Gastroesophageal sphincter (tissue), 4 donors: ENCODE results near the gene RRBP1. TPM values are rescaled to one million over a fixed set of nuclear protein-coding genes. Genes with fewer than 3 reads are reported as not detected.

Source experiments
- ATAC-seq: fragments of 150-250 bp; one replicate; pipeline ENCODE4 v1.9.1; 2016; ENCODE audit warnings: mild to moderate bottlenecking, moderate library complexity
- H3K27ac ChIP-seq, 4 donors: fragments of 200-600 bp; sonication (generic) in 3 of 4; 1 replicate in 3 of 4; 2 replicates in 1 of 4; pipeline ENCODE4 v1.5.1; 2016 to 2019
- H3K27me3 ChIP-seq: fragments of 200-600 bp; sonication (generic); one replicate; pipeline ENCODE4 v1.5.1; 2019
- H3K36me3 ChIP-seq, 2 donors: fragments of 200-600 bp; sonication (generic); one replicate each; pipeline ENCODE4 v1.5.1; 2019; ENCODE audit warnings: control low read depth in 1 of 2
- H3K4me1 ChIP-seq, 3 donors: fragments of 200-600 bp; sonication (generic); 1 replicate in 2 of 3; 2 replicates in 1 of 3; pipeline ENCODE4 v1.5.1; 2016 to 2019; ENCODE audit warnings: control low read depth in 2 of 3
- H3K4me3 ChIP-seq, 2 donors: fragments of 200-600 bp; sonication (generic); one replicate each; pipeline ENCODE4 v1.5.1; 2019; ENCODE audit warnings: mild to moderate bottlenecking in 1 of 2, moderate library complexity in 1 of 2
- H3K9me3 ChIP-seq, 3 donors: fragments of 200-600 bp; sonication (generic); one replicate each; pipeline ENCODE4 v1.5.1; 2017 to 2019; ENCODE audit warnings: control low read depth in 2 of 3
- EP300 ChIP-seq: sonication (generic); formaldehyde crosslinking; IDR thresholded peaks from one replicate; pipeline ENCODE4 v1.6.1; 2017; ENCODE audit warnings: antibody characterized with exemption, mild to moderate bottlenecking
- POLR2A ChIP-seq, 2 donors: fragments of 450-650 bp; IDR thresholded peaks; one replicate each; pipeline ENCODE4 v1.6.1; 2017; ENCODE audit warnings: antibody characterized with exemption in 2 of 2, mild to moderate bottlenecking in 2 of 2, moderate library complexity in 1 of 2
- POLR2AphosphoS5 ChIP-seq: sonication (generic); formaldehyde crosslinking; IDR thresholded peaks from one replicate; pipeline ENCODE4 v1.6.1; 2017; ENCODE audit warnings: antibody characterized with exemption
- WGBS, 2 donors: methylation state at CpG; one replicate each; pipeline ENCODE4 v1.1.5; 2018; ENCODE audit warnings: low coverage in 1 of 2; 5-methylcytosine and 5-hydroxymethylcytosine counted together
- total RNA-seq, 4 donors: library from RNA; depleted of rRNA; stranded (reverse); fragments of >200 nt; gene quantifications; one replicate each; pipeline ENCODE4 v1.1.0, GENCODE V29; 2016
- TF ChIP-seq, protein P1 (sequence below), 4 experiments: fragments of 200-600 bp in 2 of 4; fragments of 450-650 bp in 2 of 4; sonication (generic) in 1 of 4; IDR thresholded peaks; one replicate each; pipeline ENCODE4 v1.5.1; 2017 to 2019; ENCODE audit warnings: antibody characterized with exemption in 4 of 4, mild to moderate bottlenecking in 2 of 4, moderate library complexity in 2 of 4

Gene RRBP1
- total RNA-seq, 4 donors from 2014 or later: 61.2 to 89.8 (median 64.7) TPM

DNA sequence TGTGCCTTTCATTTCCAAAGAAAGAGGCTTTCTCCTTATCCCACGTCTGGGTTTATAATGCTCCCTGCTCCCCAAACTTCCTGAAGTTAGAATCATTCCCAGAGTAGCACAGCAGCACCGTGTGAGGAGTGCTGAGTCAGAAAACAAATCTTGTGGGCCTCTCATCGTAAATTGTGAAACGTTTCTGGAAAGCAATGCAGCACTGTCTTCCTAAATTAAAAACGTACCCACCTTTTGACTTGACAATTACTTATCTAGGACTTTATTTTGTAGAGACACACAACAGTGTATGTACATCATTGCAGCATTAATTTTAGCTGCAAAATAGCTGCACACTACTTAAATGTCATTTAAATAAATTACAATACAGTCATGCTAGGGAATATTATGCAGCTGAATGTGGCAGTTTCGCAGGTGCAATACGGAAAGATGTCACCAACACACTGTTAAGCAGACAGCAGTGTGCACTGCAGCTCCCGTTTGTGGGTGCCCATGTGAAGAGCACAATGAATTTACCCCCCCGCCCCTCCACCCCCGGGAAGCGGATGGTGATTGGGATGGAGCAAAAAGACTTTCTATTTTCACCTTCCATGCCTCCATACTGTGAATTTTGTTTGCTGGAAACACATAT is 30.8 kb downstream of the RRBP1 start:
- Histone ChIP-seq H3K27me3 (no peaks in the 10 kb centered on the region), H3K9me3 (no peaks in the 10 kb centered on the region), H3K36me3 (peaks cover 0 to 6% of the 10 kb centered on the region in 2 donors), H3K4me3 (no peak overlapping the region), H3K4me1 (peaks cover 0 to 90% (median 46%) of the 10 kb centered on the region in 3 donors), H3K27ac (peak overlapping the region in 3 of 4 donors; percentile 7 to 69 (median 39))
- 33 to 36% methylated on average over 10 to 11 of the region's 11 CpGs for WGBS, 2 donors
- ATAC-seq: peak; percentile 48
- no peak for TF ChIP-seq POLR2AphosphoS5
- TF ChIP-seq EP300: no peak
- TF ChIP-seq, protein P1, sequence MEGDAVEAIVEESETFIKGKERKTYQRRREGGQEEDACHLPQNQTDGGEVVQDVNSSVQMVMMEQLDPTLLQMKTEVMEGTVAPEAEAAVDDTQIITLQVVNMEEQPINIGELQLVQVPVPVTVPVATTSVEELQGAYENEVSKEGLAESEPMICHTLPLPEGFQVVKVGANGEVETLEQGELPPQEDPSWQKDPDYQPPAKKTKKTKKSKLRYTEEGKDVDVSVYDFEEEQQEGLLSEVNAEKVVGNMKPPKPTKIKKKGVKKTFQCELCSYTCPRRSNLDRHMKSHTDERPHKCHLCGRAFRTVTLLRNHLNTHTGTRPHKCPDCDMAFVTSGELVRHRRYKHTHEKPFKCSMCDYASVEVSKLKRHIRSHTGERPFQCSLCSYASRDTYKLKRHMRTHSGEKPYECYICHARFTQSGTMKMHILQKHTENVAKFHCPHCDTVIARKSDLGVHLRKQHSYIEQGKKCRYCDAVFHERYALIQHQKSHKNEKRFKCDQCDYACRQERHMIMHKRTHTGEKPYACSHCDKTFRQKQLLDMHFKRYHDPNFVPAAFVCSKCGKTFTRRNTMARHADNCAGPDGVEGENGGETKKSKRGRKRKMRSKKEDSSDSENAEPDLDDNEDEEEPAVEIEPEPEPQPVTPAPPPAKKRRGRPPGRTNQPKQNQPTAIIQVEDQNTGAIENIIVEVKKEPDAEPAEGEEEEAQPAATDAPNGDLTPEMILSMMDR (IDR thresholded peaks at IDR 0.05): no peak

DNA sequence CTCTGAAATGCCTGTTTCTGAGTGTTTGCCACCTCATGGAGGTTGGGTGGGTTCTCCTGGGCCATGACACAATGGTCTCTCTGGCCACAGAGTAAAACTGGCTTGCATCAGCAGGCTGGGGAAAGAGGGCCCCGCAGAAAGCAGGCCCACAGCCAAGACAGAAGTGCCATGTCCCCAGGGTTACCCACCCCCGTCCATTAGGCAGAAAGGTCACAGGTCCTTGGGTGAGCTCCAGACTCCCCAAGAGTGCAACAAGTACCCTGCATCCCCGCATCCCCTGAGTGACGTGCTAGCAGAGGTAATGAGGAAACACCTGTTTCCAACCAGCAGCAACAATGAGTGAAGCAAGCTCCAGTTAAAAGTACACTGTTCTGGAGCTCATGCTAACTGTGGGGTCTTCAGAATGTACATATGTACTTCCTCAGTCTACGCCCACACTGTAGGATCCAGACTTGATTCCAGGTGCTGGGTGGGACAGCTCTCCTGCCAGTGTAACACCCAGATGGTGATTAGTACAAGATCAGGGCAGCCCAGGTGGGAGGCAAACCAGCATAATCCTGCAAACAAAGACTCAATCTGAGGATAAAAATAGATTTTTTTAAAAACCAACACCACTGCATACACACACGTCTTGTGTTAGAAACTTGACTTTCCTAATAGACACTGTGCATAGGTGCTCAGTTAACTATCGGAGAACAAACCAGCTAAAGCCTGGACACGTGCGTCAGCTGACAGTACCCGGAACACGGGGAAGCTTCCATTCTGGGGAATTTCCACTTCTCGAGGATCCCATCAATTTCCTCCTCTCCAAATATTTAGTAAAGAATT is 31.5 kb downstream of the RRBP1 start:
- TF ChIP-seq, protein P1 (IDR thresholded peaks at IDR 0.05): no peak
- TF ChIP-seq POLR2AphosphoS5 (no peak), POLR2A (IDR thresholded peaks at IDR 0.05) (no peak), EP300 (no peak)
- Histone ChIP-seq H3K27me3 (no peaks in the 10 kb centered on the region), H3K4me3 (no peak overlapping the region), H3K4me1 (peaks cover 0 to 92% (median 52%) of the 10 kb centered on the region in 3 donors), H3K27ac (peak overlapping the region in 3 of 4 donors; percentile 7 to 69 (median 39)), H3K36me3 (no peaks in the 10 kb centered on the region), H3K9me3 (no peaks in the 10 kb centered on the region)
- no peak for ATAC-seq
- WGBS, 2 donors: 27 to 51% methylated on average over 7 of the region's 12 CpGs

DNA sequence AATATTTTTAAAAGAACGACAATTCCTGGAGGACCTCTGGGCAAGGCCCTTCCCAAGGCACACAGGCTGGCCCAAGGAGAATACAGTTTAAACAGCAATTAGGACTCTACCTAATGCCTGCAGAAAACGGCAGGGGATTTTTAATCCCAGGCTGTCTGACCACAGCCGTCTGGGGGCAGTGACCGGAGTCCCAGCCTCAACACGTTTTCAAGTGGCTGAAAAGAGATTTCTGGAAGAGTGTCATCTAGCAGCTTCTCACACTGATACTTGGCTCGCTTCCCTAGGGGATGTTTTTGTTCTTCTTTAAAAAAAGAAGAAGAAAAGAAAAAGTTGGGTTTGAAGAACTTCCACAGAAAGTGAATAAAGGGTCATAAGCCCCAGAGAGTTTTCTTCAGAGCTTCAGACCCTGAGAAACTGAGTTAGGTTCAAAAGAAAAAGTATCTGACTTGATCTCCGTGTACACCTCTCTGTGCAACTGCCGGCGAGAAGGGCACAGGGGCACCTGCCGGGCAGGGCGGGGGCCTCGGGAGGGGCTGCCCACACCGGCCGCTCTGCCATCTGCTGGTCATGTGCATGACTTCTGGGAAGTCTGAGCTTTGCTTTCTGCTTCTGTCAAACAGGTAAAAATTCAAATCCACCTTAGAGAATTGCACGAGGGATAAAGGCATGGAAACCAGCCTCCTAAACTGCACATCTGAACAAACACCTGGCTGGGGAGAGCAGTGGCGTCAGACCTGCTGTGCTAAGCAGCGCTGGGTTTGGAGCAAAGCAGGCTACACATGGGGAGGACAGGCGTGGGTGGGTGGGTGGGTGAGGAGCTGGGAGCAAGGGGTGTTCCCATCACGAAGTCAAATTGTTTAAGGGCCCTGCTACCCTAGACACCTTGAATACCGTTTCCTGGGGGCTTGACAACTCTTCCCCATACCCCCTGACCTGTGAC is 33.0 kb downstream of the RRBP1 start:
- ATAC-seq: no peak
- H3K9me3 ChIP-seq: no peaks in the 10 kb centered on the region
- WGBS, 2 donors: 53 to 77% methylated on average over 9 to 12 of the region's 20 CpGs
- H3K27me3 ChIP-seq: no peaks in the 10 kb centered on the region
- TF ChIP-seq POLR2A (IDR thresholded peaks at IDR 0.05) (no peak), POLR2AphosphoS5 (no peak), EP300 (no peak)
- TF ChIP-seq, protein P1 (IDR thresholded peaks at IDR 0.05): peak in 3 of 4 experiments; percentile 14 to 43 (median 21)
- H3K36me3 ChIP-seq: no peaks in the 10 kb centered on the region
- H3K4me3 ChIP-seq: no peak overlapping the region
- H3K4me1 ChIP-seq: peaks cover 0 to 95% (median 51%) of the 10 kb centered on the region in 3 donors
- peak overlapping the region in 2 of 4 donors; percentile 7 to 69 for H3K27ac ChIP-seq

DNA sequence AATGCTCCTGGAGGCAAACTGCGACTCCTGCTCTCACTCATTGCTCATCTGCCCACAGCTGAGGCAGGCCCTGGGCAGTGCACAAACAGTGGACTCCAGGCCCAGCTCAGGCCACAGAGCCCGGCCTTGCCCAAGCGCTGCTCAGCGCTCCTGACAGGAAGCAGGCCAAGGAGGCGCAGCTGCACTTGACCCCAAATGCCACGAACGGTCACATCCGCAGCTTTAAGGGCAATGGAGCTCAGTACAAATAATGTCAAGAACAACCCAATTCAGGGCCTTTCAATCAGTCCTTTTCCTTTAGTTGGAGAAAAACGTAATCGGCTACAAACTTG is 33.8 kb downstream of the RRBP1 start:
- Histone ChIP-seq H3K36me3 (no peaks in the 10 kb centered on the region), H3K27ac (peak overlapping the region in 3 of 4 donors; percentile 2 to 69 (median 69)), H3K4me1 (peaks cover 0 to 100% (median 58%) of the 10 kb centered on the region in 3 donors), H3K4me3 (no peak overlapping the region), H3K9me3 (no peaks in the 10 kb centered on the region), H3K27me3 (no peaks in the 10 kb centered on the region)
- peak; percentile 30 for ATAC-seq
- 100% methylated on average over 1 to 2 of the region's 10 CpGs for WGBS, 2 donors
- no peak for TF ChIP-seq EP300
